HepG2 (cell line): ENCODE data around the gene CAPN2.

Experiments used
- ASH2L ChIP-seq: fragments of 300-600, 200-600 bp; sonication (generic); IDR thresholded peaks from 2 replicates; pipeline ENCODE4 v1.7.0; 2017; ENCODE audit warnings: low read depth, mild to moderate bottlenecking, moderate library complexity, mixed read lengths, low read length; ENCODE audit not compliant: insufficient read length
- CEBPB ChIP-seq: IDR thresholded peaks from 2 replicates; pipeline ENCODE4 v1.6.1; 2011; ENCODE audit warnings: low read depth, low read length, improper control_type of control experiment, borderline replicate concordance
- CTCF ChIP-seq: sonication (generic); formaldehyde crosslinking; IDR thresholded peaks from 2 replicates; pipeline ENCODE4 v1.5.0; 2020; ENCODE audit warnings: mild to moderate bottlenecking, missing genetic modification reagents, moderate library complexity
- EP300 ChIP-seq, 3 experiments: sonication (generic) in 1 of 3; formaldehyde crosslinking in 1 of 3; IDR thresholded peaks; 2 replicates each; pipeline versions ENCODE4 v1.5.1 to v1.6.1; 2011 to 2020; ENCODE audit warnings: low read depth in 2 of 3, low read length in 2 of 3, borderline replicate concordance in 1 of 3, improper control_type of control experiment in 1 of 3, mild to moderate bottlenecking in 1 of 3, missing genetic modification reagents in 1 of 3, moderate library complexity in 1 of 3
- MNT ChIP-seq: fragments of 450-650 bp; IDR thresholded peaks from 2 replicates; pipeline ENCODE4 v1.6.1; 2016
- STAT6 ChIP-seq: sonication (generic); formaldehyde crosslinking; IDR thresholded peaks from 2 replicates; pipeline ENCODE4 v1.4.0; 2020; ENCODE audit warnings: missing genetic modification reagents, mild to moderate bottlenecking, borderline replicate concordance
- ZNF263 ChIP-seq: sonication (generic); formaldehyde crosslinking; IDR thresholded peaks from 2 replicates; pipeline ENCODE4 v1.4.0; 2020; ENCODE audit warnings: missing genetic modification reagents
- ZNF274 ChIP-seq: sonication (generic); formaldehyde crosslinking; IDR thresholded peaks from 2 replicates; pipeline ENCODE4 v1.5.1; 2020; ENCODE audit warnings: mild to moderate bottlenecking, missing genetic modification reagents
- ZNF670 ChIP-seq: sonication (generic); formaldehyde crosslinking; IDR thresholded peaks from 2 replicates; pipeline ENCODE4 v1.8.0; 2022; ENCODE audit warnings: mild to moderate bottlenecking, missing genetic modification reagents, borderline replicate concordance

DNA sequence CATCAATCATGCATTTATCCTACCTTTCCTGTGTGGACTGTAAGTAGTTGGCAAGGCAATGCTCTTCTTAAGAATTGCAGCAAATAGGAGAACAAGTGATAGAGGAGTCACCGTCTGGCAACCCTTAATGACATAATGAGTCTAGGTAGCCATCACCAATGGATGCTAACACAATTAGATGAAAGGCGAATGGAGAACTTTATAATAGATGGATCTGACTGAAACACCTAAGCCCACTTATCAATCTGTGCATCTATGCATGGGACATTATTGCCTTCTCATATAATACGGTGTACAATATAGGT is 27.9 kb upstream of the CAPN2 start:
- TF ChIP-seq ZNF263 (CRISPR knock-in tag) (no peak), STAT6 (CRISPR knock-in tag) (no peak), CEBPB (no peak), CTCF (no peak), ZNF274 (no peak), ZNF670 (CRISPR knock-in tag) (no peak), EP300 (IDR thresholded peaks at IDR 0.05; ENCODE audit: low read depth in 2 of 2, low read length in 2 of 2) (no peak), EP300 (CRISPR knock-in tag; IDR thresholded peaks at IDR 0.05; ENCODE audit: borderline replicate concordance) (no peak), ASH2L (no peak), MNT (no peak)
